ENCODE results near the gene TMEM14C.
"Not testable (repeated sequence)": the region's sequence is repeated elsewhere in the genome, so short reads cannot be mapped to it uniquely, and the experiment has no call there.

Gene TMEM14C

DNA sequence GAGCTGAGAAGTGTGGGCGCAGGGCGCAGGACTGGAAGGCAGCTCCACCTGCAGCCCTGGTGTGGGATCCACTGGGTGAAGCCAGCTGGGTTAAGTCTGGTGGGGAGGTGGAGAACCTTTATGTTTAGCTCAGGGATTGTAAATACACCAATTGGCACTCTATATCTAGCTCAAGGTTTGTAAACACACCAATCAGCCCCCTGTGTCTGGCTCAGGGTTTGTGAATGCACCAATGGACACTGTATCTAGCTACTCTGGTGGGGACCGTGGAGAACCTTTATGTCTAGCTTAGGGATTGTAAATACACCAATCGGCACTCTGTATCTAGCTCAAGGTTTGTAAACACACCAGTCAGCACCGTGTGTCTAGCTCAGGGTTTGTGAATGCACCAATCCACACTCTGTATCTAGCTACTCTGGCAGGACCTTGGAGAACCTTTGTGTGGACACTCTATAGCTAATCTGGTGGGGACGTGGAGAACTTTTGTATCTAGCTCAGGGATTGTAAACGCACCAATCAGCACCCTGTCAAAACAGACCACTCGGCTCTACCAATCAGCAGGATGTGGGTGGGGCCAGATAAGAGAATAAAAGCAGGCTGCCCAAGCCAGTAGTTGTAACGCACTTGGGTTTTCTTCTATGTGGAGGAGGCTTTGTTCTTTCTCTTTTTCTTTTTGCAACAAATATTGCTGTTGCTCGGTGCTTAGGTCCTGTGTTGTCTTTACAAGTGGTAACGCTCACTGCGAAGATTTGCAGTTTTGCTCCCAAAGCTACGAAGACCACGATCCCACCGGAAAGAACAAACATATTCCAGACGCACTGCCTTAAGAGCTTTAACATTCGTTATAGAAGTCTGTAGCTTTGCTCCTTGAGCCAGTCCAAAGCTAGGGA, 1.7 kb upstream of the TMEM14C start:
- not testable (repeated sequence) for DNase-seq (ENCODE audit: low spot score)

DNA sequence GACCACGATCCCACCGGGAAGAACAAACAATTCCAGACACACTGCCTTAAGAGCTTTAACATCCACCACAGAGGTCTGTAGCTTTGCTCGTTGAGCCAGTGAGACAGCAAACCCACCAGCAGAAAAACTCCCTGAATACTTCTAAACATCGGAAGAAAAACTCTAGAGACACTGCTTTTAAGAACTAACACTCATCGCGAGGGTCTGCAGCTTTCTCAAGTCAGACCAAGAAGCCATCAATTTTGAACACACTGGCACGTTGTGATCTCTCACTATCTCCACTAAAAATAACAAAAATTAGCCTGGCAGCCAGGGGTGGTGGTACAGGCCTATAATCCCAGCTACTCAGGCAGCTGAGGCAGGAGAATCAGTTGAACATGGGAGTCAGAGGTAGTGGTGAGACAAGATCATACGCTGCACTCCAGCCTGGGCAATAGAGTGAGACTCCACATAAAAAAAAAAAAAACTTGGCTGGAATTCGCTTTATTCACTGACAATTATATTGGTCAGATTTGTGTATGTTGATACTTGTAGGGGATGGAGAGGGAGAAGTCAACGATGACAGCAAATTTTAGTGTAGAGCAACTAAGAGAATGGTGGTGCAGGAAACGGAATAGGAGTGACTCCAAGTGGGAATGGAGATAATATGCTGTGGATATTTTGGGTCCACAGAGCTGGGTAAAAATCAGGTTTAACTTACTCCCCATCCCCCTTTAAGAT, 860 bp upstream of the TMEM14C start:
- no peak for DNase-seq (ENCODE audit: low spot score)

DNA sequence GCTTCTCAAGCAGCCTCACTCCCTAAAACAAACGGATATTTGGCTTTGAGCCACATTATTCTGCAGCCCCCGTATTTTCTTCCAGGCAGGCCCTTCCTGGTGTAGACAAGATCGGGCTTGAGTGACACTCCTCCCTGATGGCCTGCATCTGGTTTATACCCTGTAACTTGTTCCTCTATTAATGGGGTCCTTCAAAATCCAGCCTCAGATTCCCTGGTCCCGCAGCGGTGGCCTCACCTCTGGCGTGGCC, 375 bp upstream of the TMEM14C start:
- DNase-seq (ENCODE audit: low spot score) = no peak

DNA sequence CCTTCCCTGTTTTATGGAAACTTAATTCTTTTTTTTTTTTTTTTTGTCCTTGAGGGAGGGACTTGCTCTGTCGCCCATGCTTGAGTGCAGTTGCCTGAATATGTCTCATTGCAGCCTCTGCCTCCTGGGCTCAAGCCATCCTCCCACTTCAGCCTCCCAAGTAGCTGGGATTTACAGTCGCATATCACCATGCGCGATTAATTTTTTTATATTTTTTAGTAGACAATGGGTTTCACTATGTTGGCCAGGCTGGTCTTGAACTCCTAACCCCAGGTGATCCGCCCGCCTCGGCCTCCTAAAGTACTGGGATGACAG, 654 bp downstream of the TMEM14C start:
- DNase-seq (ENCODE audit: low spot score) = no peak

DNA sequence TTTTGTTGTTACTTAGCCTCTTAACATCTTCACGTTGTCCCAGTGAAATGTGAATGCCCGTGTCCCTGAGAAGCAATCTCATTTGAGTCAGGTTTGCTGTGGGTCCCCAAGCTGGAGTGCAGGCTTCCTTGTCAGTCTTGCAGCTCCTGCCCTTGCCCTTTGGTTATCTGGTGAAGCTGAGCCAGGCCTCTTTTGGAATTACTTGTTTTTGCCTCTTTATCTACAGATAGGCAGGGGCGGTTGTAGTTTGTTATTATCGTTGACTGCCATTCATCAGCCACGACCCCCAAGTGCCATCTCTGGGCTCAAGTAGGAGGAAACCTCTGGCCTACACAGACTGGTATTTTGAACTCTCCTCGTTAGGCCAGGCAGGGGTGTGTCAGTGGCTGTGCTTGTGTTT, 2.2 kb downstream of the TMEM14C start:
- no peak for DNase-seq (ENCODE audit: low spot score)

DNA sequence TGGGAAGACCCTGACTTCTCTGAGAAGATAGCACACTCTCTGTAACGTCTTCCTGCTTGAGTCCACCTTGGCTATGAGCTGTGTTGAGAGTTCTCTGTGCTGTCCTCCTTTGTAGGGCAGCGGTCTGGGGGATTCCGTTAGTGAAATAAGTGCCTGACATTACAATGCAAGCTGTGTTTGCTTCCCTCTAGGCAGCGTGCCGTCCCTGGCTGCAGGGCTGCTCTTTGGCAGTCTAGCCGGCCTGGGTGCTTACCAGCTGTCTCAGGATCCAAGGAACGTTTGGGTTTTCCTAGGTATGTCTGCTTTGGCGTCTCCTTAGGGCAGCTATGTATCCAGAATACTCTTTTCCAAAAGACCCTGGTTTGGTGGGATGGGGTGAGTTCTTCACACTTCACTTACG, 2.8 kb downstream of the TMEM14C start:
- DNase-seq (ENCODE audit: low spot score) = no peak

DNA sequence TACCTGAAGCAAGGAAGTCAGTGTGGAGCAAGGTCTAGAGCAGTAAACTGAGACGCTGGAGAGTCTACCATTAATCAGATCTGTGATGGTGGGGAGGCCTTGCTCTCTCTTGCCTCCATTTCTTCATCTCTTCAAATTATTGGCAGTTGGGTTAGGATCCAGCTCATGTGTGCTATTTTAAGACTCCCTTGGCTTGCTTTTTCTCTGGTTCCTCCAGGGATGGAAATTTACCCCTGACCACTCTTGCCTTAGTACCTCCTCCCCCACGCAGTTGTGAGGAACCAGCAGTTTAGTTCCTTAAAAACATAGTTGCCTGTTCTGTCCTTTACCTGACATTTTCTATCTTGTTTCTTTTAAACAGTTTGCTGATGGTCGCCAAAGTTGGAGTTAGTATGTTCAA, 7.4 kb downstream of the TMEM14C start:
- no peak for DNase-seq (ENCODE audit: low spot score)

DNA sequence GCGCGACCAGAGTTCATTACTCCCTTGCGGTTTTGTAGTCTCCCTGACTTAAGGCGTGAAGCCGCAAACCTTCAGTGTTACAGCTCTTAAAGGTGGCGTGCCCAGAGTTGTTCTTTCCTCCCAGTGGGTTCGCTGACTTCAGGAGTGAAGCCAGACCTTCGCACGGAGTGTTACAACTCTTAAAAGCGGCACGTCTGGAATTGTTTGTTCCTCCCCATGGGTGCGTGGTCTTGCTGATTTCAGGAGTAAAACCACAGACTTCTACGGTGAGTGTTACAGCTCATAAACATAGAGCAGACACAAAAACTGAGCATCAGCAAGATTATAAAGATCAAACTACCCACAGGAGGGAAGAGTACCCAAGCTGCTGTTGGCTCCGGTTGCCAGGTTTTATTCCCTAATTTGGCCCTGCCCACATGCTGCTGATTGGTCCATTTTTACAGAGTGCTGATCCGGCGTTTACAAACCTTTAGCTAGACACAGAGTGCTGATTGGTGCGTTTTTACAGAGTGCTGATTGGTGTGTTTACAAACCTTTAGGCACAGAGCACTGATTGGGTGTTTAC, 10.4 kb downstream of the TMEM14C start:
- no peak for DNase-seq (ENCODE audit: low spot score)

DNA sequence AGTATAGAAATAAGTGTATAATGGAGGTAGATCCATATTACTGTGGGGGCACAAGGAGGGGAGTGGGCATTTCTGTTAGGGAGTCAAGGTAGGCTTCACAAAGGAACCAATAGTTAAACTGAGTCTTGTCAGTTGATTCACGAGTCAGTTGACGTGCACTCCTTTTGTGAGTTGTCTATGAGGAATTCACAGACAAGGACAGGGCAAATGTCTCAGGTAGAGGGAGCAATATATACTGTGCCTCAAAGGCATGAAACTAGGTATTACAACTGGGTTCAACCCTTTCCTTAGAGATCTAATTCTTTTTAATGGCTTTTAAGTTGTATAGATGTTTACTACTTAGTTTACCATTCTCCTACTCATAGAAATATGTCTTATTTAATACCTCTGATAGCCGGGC, 11.0 kb downstream of the TMEM14C start:
- DNase-seq (ENCODE audit: low spot score) = no peak

DNA sequence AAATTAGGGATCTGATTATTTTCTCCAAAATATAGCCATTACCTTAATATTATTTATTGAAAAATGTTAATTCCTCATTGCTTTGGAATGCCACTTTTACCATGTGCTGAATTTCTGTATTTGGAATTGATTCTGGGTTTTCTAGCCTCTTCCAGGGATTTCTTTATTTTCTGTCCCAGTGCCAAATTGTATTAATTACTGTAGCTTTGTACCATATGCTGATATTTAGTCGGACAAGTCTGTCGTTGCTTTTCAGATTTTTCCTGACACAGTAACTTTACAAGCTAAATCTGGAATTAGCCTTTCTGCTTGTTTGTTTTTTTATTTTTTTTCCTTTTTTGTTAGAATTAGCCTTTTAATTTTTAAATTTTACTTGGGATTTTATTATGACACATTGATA, 13.9 kb downstream of the TMEM14C start:
- DNase-seq (ENCODE audit: low spot score) = peak; percentile 57

DNA sequence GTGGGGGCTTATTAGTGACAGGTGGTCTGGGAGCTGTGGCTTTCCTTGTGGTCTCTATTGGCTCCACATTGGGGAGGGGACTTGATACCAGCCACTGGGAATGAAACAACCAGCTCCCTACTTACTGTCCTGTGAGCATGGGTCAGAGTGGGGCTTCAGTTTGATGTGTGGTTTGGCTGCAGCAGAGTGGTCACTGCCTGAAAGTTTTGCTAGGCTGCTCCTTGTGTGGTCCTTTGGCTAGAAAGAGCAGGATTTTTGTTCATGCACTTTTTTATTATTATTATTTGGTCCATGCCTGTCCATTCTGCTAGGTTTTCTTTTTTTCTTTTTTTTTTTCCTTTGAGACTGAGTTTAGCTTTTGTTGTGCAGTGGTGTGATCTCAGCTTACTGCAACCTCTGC, 17.2 kb downstream of the TMEM14C start:
- no peak for DNase-seq (ENCODE audit: low spot score)

DNA sequence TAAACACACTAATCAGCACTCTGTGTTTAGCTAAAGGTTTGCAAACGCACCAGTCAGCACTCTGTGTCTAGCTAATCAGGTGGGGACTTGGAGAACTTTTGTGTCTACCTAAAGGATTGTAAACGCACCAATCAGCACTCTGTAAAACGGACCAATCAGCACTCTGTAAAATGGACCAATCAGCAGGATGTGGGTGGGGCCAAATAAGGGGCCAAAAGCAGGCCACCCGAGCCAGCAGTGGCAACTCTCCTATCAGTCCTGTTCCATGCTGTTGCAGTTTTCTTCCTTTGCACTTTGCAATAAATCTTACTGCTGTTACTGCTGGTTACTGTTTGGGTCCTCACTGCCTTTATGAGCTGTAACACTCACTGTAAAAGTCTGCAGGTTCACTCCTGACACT, 18.8 kb downstream of the TMEM14C start:
- not testable (repeated sequence) for DNase-seq (ENCODE audit: low spot score)

DNA sequence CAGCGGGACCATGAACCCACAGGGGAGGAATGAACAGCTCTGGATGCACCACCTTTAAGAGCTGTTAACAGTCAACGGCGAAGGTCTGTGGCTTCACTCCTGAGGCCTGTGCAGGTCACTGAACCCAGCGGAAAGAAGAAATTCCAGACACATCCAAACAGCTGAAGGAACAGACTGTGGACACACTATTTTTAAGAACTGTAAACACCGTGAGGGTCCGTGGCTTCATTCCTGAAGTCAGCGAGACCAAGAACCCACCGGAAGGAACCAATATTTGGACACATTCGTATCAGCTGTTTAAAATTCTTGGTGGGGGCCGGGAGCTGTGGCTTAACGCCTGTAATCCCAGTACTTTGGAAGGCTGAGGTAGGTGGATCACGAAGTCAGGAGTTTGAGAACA, 19.4 kb downstream of the TMEM14C start:
- no peak for DNase-seq (ENCODE audit: low spot score)

DNA sequence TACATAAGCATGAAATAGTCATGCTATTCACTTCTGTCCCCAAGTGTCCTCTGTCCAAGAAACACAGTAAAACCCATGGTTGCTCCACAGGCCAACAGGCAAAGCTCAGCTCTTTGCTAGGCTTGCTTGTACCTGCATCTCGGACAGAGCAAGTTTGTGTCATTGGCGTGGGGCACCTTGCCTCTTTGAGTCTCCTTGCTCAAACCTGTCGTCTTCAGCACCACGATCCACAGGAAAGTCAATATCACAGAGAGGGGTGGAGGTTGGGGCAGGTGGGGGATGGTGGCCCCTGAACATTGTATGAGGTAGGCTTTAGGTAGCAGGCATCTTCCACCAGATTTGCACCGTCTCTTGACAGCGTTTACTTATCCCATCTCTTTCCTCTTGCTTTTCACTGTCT, 20.6 kb downstream of the TMEM14C start:
- no peak for DNase-seq (ENCODE audit: low spot score)

DNA sequence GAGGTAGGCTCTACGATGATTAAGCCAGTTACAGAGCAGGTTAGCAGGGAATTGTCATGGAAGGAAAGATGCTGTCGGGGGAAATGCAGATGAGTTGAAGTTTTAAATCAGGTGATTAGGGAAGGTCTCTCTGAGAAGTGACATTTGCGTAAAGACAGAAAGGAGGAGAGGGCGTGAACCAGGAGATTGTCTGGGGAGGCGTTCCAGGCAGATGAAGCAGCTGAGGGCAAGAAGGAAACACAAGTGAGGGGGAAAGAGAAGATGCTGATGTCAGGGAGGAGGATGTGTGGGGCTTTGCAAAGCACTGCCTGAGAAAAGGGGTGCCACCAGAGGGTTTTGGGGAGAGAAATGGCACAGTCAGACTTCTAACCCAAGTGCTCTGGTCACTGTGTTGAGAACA, 22.2 kb downstream of the TMEM14C start:
- no peak for DNase-seq (ENCODE audit: low spot score)

DNA sequence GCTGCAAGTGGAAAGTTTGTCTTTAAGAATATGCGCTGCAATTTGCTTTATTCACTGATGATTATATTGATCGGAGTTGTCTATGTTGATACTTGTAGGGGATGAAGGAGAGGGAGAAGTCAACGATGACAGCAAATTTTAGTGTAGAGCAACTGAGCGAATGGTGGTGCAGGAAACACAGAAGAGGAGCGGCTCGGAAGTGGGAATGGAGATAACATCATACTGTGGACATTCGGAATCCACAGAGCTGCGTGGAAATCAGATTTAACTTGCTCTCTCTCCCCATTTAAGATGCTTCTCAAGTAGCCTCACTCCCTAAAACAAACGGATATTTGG, 24.0 kb downstream of the TMEM14C start:
- DNase-seq (ENCODE audit: low spot score) = no peak

DNA sequence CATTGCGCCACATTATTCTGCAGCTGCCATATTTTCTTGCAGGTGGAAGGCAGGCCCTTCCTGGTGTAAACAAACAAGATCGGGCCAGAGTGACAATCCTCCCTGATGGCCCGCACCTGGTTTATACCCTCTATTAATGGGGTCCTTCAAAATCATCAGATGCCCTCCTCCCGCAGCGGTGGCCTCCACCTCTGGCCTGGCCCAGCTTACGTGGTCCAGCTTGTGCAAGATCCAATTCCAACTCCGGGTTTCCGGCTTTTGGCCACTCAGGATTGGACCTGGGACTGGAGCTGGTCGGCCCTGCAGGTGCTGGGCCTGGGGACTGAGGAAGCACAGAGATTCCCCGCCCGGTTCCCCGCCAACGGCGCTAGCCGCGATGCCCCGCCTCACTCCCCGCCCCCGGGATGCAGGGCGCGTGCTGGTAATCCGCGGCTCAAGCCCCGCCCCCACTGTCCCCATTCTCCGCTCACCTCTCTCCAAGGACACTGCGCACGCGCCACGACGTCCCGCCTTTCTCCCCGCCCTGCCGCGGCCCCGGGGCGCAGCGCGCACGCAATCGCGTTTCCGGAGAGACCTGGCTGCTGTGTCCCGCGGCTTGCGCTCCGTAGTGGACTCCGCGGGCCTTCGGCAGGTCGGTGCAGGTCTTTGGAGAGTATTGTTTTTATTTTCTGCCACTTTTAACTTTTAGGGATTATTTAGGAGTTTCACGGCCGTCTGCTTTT, 24.5 kb downstream of the TMEM14C start, which contains the start of gene TMEM14B:
Gene TMEM14B, plus strand, starts transcription at position 555 of the 722 bp plus-strand sequence. CDS start 1,441 bp downstream, outside the sequence.
- DNase-seq (ENCODE audit: low spot score) = peak; percentile 98

DNA sequence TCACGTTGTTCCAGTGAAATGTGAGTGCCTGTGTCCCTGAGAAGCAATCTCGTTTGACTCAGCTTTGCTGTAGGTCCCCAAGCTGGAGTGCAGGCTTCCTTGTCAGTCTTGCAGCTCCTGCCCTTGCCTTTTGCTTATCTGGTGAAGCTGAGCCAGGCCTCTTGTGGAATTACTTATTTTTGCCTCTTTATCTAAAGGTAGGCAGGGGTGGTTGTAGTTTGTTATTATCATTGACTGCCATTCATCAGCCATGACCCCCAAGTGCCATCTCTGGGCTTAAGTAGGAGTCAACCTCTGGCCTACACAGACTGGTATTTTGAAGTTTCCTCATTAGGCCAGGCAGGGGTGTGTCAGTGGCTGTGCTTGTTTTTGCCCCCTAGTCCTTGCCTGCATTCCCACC, 26.9 kb downstream of the TMEM14C start:
- no peak for DNase-seq (ENCODE audit: low spot score)

DNA sequence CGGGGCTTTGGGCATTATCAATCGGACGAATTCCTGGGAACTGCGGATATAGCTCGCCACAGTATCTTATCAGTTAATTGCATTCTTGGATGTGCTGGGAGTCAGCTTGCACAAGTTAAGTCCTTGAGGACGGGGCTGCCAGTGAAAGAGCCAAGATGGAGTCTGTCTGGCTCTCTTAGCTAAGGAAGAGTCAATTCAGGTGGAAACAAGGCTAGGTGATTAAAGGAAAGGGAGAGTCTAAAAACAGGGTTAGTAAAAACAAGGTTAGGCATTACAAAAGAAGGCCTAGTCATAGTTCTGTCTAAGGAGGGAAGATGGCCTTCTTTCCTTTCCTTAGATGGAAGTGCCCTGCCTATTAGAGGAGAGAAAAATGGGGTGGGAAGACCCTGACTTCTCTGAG, 27.7 kb downstream of the TMEM14C start:
- DNase-seq (ENCODE audit: low spot score) = not testable (repeated sequence)

DNA sequence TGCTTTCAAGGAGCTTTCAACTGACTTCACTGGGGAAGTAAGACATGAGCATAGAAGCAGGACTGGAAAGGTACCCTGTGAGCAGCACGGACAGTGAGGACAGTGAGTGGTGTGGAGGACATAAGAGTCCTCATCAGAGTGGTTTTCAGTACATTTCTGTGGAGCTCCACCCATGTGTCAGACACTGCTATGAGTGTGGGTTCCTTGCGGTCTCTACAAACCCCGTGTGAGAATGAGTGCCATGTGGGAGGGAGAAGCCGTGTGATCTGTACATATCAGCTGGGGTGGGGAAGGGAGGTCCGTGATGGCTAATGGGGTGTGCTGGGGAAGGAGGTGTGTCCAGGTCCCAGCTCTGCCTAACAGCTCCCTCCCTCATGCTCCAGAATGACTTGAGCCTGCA, 28.9 kb downstream of the TMEM14C start:
- not testable (repeated sequence) for DNase-seq (ENCODE audit: low spot score)

DNA sequence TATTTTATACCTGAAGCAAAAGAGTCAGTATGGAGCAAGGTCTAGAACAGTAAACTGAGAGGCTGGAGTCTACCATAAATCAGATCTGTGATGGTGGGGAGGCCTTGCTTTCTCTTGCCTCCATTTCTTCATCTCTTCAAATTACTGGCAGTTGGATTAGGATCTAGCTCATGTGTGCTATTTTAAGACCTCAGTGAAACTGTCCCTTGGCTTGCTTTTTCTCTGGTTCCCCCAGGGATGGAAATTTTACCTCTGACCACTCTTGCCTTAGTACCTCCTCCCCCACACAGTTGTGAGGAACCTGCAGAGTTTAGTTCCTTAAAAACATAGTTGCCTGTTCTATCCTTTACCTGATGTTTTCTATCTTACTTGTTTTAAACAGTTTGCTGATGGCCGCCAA, 33.2 kb downstream of the TMEM14C start:
- DNase-seq (ENCODE audit: low spot score) = no peak

DNA sequence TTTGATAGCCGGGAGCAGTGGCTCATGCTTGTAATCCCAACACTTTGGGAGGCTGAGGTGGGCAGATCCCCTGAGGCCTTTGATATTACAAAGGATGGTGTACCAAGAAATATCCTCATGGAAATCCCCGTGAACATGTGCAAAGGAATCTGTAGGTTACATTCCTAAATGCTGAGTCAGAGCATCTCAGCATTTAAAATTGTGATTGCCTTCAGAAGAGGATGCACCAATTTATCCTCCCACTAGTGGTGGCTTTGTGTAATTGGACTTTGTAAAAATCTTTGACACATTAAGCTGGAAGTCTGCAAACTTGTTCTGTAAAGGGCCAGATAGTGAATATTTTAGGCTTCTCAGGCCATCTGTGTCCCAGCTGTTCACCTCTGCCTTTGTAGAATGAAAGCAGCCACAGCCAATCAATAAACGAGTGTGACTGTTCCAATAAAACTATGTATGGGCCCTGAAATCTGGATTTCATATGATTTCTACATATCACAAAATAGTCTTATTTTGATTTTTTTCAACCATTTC, 36.5 kb downstream of the TMEM14C start:
- peak; percentile 48 for DNase-seq (ENCODE audit: low spot score)

DNA sequence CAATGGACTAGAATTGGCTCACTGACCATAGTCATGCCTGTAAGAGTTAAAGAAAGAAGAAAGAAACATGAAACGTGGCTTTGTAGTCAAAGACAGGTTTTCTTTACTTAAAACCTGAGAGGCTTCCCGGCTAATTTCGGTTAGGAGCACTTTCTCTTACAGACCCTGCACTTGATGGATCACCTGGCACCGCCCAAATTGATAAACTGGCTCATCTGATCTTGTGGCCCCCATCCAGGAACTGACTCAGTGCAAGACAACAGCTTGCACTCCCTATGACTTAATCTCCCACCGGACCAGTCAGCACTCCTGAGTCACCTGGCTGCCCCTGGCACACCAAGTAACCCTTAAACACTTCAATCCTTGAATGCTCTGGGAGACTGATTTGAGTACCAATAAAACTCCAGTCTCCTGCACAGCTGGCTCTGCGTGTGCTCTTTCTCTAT, 37.0 kb downstream of the TMEM14C start:
- DNase-seq (ENCODE audit: low spot score) = peak; percentile 16
